Measurements from ENCODE around the gene DDX28. TPM values are rescaled to one million over a fixed set of nuclear protein-coding genes. Genes with fewer than 3 reads are reported as not detected.

The DDX28 gene
- total and polyA plus RNA-seq, 2 of the 8 experiments (the other 6 are each of a cell fraction or from before 2014, with no cell fraction given): 16.8 to 28.1 TPM

- no peak overlapping the region for H2BK12ac ChIP-seq (ENCODE audit: low read depth, low read length)
- DNase-seq (ENCODE audit: low read depth in 1 of 2, low spot score in 2 of 2) (no peak), FAIRE-seq (no peak)
- H2BK120ac ChIP-seq (replicated peaks; ENCODE audit: low read depth, low read length): no peak overlapping the region
- H3K27me3 ChIP-seq (replicated peaks in 1 of 4; ENCODE audit: control insufficient read depth in 3 of 4, extremely low read depth in 1 of 4, insufficient read depth in 3 of 4, low read length in 3 of 4): peaks cover 0 to 2% (median 0%) of the 10 kb centered on the region in 4 experiments; a peak in 2 of 7 replicates
- no peak overlapping the region for H3K23ac ChIP-seq (ENCODE audit: insufficient read length)
- no peak overlapping the region for H4K8ac ChIP-seq (ENCODE audit: extremely low read depth, insufficient read depth, low read length)
- WGBS, 2 experiments (ENCODE audit: extremely low coverage in 1 of 2, insufficient coverage in 1 of 2, insufficient read length in 1 of 2, insufficient replicate concordance in 2 of 2, low coverage in 1 of 2, low lambda C conversion rate in 2 of 2, missing lambda C conversion rate in 1 of 2): 96% methylated on average over 2 of the region's 2 CpGs; no CpG with 5 or more reads in 1 of the 2 experiments
- H4K91ac ChIP-seq (replicated peaks; ENCODE audit: insufficient read length, low read length): no peak overlapping the region
- H3K27ac ChIP-seq (ENCODE audit: low read depth, low read length): no peak overlapping the region
- H2AFZ ChIP-seq (ENCODE audit: low read length): no peak overlapping the region
- H3K9me3 ChIP-seq (ENCODE audit: insufficient read depth in 2 of 2, low read depth in 1 of 2, low read length in 1 of 2): no peaks in the 10 kb centered on the region
- no peak for TF ChIP-seq SIRT6 (IDR thresholded peaks at IDR 0.05; ENCODE audit: low read length)
- TF ChIP-seq SRF (IDR thresholded peaks at IDR 0.05; ENCODE audit: low read depth, low read length): no peak
- TF ChIP-seq CHD1 (IDR thresholded peaks at IDR 0.05; ENCODE audit: low read depth, low read length): no peak
- TF ChIP-seq, protein P1, sequence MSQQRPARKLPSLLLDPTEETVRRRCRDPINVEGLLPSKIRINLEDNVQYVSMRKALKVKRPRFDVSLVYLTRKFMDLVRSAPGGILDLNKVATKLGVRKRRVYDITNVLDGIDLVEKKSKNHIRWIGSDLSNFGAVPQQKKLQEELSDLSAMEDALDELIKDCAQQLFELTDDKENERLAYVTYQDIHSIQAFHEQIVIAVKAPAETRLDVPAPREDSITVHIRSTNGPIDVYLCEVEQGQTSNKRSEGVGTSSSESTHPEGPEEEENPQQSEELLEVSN (IDR thresholded peaks at IDR 0.05): no peak
- no peak for TF ChIP-seq NRF1 (IDR thresholded peaks at IDR 0.05; ENCODE audit: low read depth, low read length)
- no peak for TF ChIP-seq MAFK (IDR thresholded peaks at IDR 0.05; ENCODE audit: low read depth, low read length)
- TF ChIP-seq KDM4A (IDR thresholded peaks at IDR 0.05; ENCODE audit: low read depth, low read length, severe bottlenecking): no peak
- no peaks in the 10 kb centered on the region for H3K79me1 ChIP-seq (ENCODE audit: low read depth, low read length)
- H3K36me3 ChIP-seq (ENCODE audit: control insufficient read depth in 2 of 4, insufficient read depth in 4 of 4, low read length in 3 of 4): no peaks in the 10 kb centered on the region; a peak in 1 of 8 replicates
- CTCF ChIA-PET (ENCODE audit: partially characterized antibody): interaction anchor here (1.2 to 2.7 kb wide), 2 partner anchors 14 to 65 kb away, joined by 3 to 10 read pairs; no protein-coding TSS in a partner anchor
- no peaks in the 10 kb centered on the region for H3K23me2 ChIP-seq (ENCODE audit: low read depth, low read length)
- peaks cover 0 to 4% (median 0%) of the 10 kb centered on the region in 4 experiments; a peak in 3 of 7 replicates for H3K4me1 ChIP-seq (replicated peaks in 1 of 4; ENCODE audit: control insufficient read depth in 3 of 4, insufficient read depth in 4 of 4, low read length in 3 of 4)
- no peak overlapping the region for H3K9ac ChIP-seq (replicated peaks in 1 of 4; ENCODE audit: extremely low read depth in 1 of 4, low read depth in 3 of 4, low read length in 3 of 4)
- no peak overlapping the region for H3K56ac ChIP-seq (replicated peaks; ENCODE audit: insufficient read length, low read depth, low read length)
- POLR2A ChIA-PET (ENCODE audit: partially characterized antibody): interaction anchor here (1.4 kb wide), 1 partner anchor 109 kb away, joined by 5 read pairs; the partner anchor contains the start of gene NFATC3
- no peaks in the 10 kb centered on the region for H4K20me1 ChIP-seq (replicated peaks in 1 of 2; ENCODE audit: control insufficient read depth in 1 of 2, insufficient read depth in 2 of 2, low read length in 2 of 2)
- no peak overlapping the region for H2BK5ac ChIP-seq (ENCODE audit: low read depth, low read length)
- H3K4me3 ChIP-seq (ENCODE audit: extremely low read depth in 1 of 4, insufficient read depth in 2 of 4, low read depth in 3 of 4, low read length in 4 of 4): no peak overlapping the region
- no peak overlapping the region for H2BK20ac ChIP-seq (ENCODE audit: low read length)
- H3K14ac ChIP-seq (ENCODE audit: insufficient read length): no peak overlapping the region
- no peak overlapping the region for H3K4ac ChIP-seq (replicated peaks; ENCODE audit: insufficient read length, low read depth, low read length)
- H3K79me2 ChIP-seq (ENCODE audit: control insufficient read depth in 1 of 2, insufficient read depth in 2 of 2, low read length in 2 of 2): no peaks in the 10 kb centered on the region
- no peak overlapping the region for H2AK5ac ChIP-seq (ENCODE audit: low read depth, low read length)
- H3K4me2 ChIP-seq (ENCODE audit: insufficient read depth in 1 of 2, low read depth in 2 of 2, low read length in 2 of 2): no peak overlapping the region
- no peak overlapping the region for H4K5ac ChIP-seq (ENCODE audit: insufficient read length, low read depth, low read length)
- no peak overlapping the region for H3K18ac ChIP-seq (ENCODE audit: extremely low read depth, low read length)
- no peak overlapping the region for H2BK15ac ChIP-seq (ENCODE audit: low read length)
Measured at GRCh38 chr16:67976205-67976604, 46.8 kb downstream of the DDX28 start.
